ENCODE measurements around the gene KCNH5.

KCNH5 gene

GRCh38 chr14:62939970-62940369, 105.3 kb downstream of the KCNH5 start:
- H3K18ac ChIP-seq (ENCODE audit: low read length): no peak overlapping the region
- WGBS (ENCODE audit: extremely low coverage, insufficient coverage, insufficient read length): no CpG with 5 or more reads among the region's 2 CpGs
- H4K8ac ChIP-seq (ENCODE audit: low read depth, low read length): no peak overlapping the region
- H3K9ac ChIP-seq (ENCODE audit: low read length): no peak overlapping the region
- H2BK120ac ChIP-seq (ENCODE audit: insufficient read depth, low read length, poor library complexity): no peak overlapping the region
- H4K91ac ChIP-seq (ENCODE audit: low read depth, low read length): no peak overlapping the region
- no peak overlapping the region for H2AFZ ChIP-seq (ENCODE audit: insufficient read depth, low read length, poor library complexity)
- no peak overlapping the region for H3K14ac ChIP-seq (ENCODE audit: low read length)
- no peak overlapping the region for H2BK5ac ChIP-seq (ENCODE audit: low read depth, low read length, poor library complexity)
- H2AK5ac ChIP-seq (ENCODE audit: low read length): no peak overlapping the region
- H2BK12ac ChIP-seq (ENCODE audit: low read length): no peak overlapping the region
- H3K79me1 ChIP-seq (ENCODE audit: low read length): no peaks in the 10 kb centered on the region
- no peak overlapping the region for H3K4ac ChIP-seq (ENCODE audit: low read depth, low read length)
- no peak overlapping the region for H3K4me2 ChIP-seq (ENCODE audit: low read length)
- H3K27ac ChIP-seq (ENCODE audit: low read depth, low read length): no peak overlapping the region
- no peaks in the 10 kb centered on the region for H3K9me3 ChIP-seq (ENCODE audit: insufficient read depth, low read depth, low read length)
- no peak overlapping the region for H3K4me3 ChIP-seq (ENCODE audit: low read depth, low read length)
- H4K12ac ChIP-seq (ENCODE audit: low read depth, low read length): no peak overlapping the region
- no peak overlapping the region for H3K23ac ChIP-seq (ENCODE audit: low read length)
- H3K4me1 ChIP-seq (ENCODE audit: control insufficient read depth in 1 of 2, insufficient read depth in 2 of 2, low read length in 2 of 2): no peaks in the 10 kb centered on the region
- no peaks in the 10 kb centered on the region for H3K36me3 ChIP-seq (ENCODE audit: control insufficient read depth in 1 of 2, insufficient read depth in 2 of 2, low read length in 2 of 2)
- DNase-seq: no peak
- no peaks in the 10 kb centered on the region for H3K27me3 ChIP-seq (ENCODE audit: insufficient read depth, low read length)
- H3K79me2 ChIP-seq (ENCODE audit: control insufficient read depth, insufficient read depth, low read length, poor library complexity): no peaks in the 10 kb centered on the region

GRCh38 chr14:62938778-62939177, 106.5 kb downstream of the KCNH5 start:
- H3K18ac ChIP-seq (ENCODE audit: low read length): no peak overlapping the region
- no peak overlapping the region for H2BK120ac ChIP-seq (ENCODE audit: insufficient read depth, low read length, poor library complexity)

DNA sequence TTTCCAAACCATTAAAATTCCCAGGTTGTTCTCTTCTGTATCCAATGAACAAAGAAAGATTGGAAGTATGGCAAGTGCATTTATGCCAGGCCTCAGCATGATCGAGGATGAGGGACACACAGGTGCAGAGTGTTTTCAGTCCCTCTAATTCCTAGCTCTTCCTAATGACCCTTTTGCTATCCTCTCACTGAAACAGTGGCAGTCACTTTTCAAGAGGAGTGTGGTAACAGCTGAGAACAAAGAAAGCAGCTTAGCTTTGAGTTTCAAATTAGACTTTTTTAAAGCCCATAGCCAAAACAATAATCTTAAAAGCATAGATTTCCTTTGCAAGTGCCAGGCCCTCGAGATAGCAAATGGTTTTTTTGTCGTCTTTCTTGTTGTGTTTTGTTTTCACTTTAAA, 110.8 kb downstream of the KCNH5 start:
- no peaks in the 10 kb centered on the region for H3K27me3 ChIP-seq (ENCODE audit: insufficient read depth, low read length)
- DNase-seq: no peak
- no peak overlapping the region for H4K91ac ChIP-seq (ENCODE audit: low read depth, low read length)
- H2BK5ac ChIP-seq (ENCODE audit: low read depth, low read length, poor library complexity): no peak overlapping the region
- no peak overlapping the region for H2BK12ac ChIP-seq (ENCODE audit: low read length)
- H3K9ac ChIP-seq (ENCODE audit: low read length): no peak overlapping the region
- no peak overlapping the region for H2AK5ac ChIP-seq (ENCODE audit: low read length)
- no peak overlapping the region for H4K8ac ChIP-seq (ENCODE audit: low read depth, low read length)
- H4K12ac ChIP-seq (ENCODE audit: low read depth, low read length): no peak overlapping the region
- H3K14ac ChIP-seq (ENCODE audit: low read length): no peak overlapping the region
- H3K27ac ChIP-seq (ENCODE audit: low read depth, low read length): no peak overlapping the region
- H3K4me1 ChIP-seq (ENCODE audit: control insufficient read depth in 1 of 2, insufficient read depth in 2 of 2, low read length in 2 of 2): no peaks in the 10 kb centered on the region
- WGBS (ENCODE audit: extremely low coverage, insufficient coverage, insufficient read length): no CpG with 5 or more reads among the region's 3 CpGs
- H3K79me2 ChIP-seq (ENCODE audit: control insufficient read depth, insufficient read depth, low read length, poor library complexity): no peaks in the 10 kb centered on the region
- H3K79me1 ChIP-seq (ENCODE audit: low read length): no peaks in the 10 kb centered on the region
- H3K4me2 ChIP-seq (ENCODE audit: low read length): no peak overlapping the region
- H3K4ac ChIP-seq (ENCODE audit: low read depth, low read length): no peak overlapping the region
- H2BK120ac ChIP-seq (ENCODE audit: insufficient read depth, low read length, poor library complexity): no peak overlapping the region
- no peak overlapping the region for H3K18ac ChIP-seq (ENCODE audit: low read length)
- no peak overlapping the region for H3K23ac ChIP-seq (ENCODE audit: low read length)
- H3K9me3 ChIP-seq (ENCODE audit: insufficient read depth, low read depth, low read length): no peaks in the 10 kb centered on the region
- no peak overlapping the region for H2AFZ ChIP-seq (ENCODE audit: insufficient read depth, low read length, poor library complexity)
- H3K4me3 ChIP-seq (ENCODE audit: low read depth, low read length): no peak overlapping the region
- H3K36me3 ChIP-seq (ENCODE audit: control insufficient read depth in 1 of 2, insufficient read depth in 2 of 2, low read length in 2 of 2): no peaks in the 10 kb centered on the region

More at GRCh38 chr14:62938778-62939177, 106.5 kb downstream of the KCNH5 start:
- Histone ChIP-seq H2BK12ac (ENCODE audit: low read length) (no peak overlapping the region), H3K79me2 (ENCODE audit: control insufficient read depth, insufficient read depth, low read length, poor library complexity) (no peaks in the 10 kb centered on the region), H3K79me1 (ENCODE audit: low read length) (no peaks in the 10 kb centered on the region), H3K27me3 (ENCODE audit: insufficient read depth, low read length) (no peaks in the 10 kb centered on the region), H3K9me3 (ENCODE audit: insufficient read depth, low read depth, low read length) (no peaks in the 10 kb centered on the region), H3K14ac (ENCODE audit: low read length) (no peak overlapping the region), H3K27ac (ENCODE audit: low read depth, low read length) (no peak overlapping the region), H3K36me3 (ENCODE audit: control insufficient read depth in 1 of 2, insufficient read depth in 2 of 2, low read length in 2 of 2) (no peaks in the 10 kb centered on the region), H3K4me2 (ENCODE audit: low read length) (no peak overlapping the region), H2AFZ (ENCODE audit: insufficient read depth, low read length, poor library complexity) (no peak overlapping the region), H3K4me3 (ENCODE audit: low read depth, low read length) (no peak overlapping the region), H4K12ac (ENCODE audit: low read depth, low read length) (no peak overlapping the region), H3K9ac (ENCODE audit: low read length) (no peak overlapping the region), H4K91ac (ENCODE audit: low read depth, low read length) (no peak overlapping the region), H3K4me1 (ENCODE audit: control insufficient read depth in 1 of 2, insufficient read depth in 2 of 2, low read length in 2 of 2) (no peaks in the 10 kb centered on the region), H2AK5ac (ENCODE audit: low read length) (no peak overlapping the region), H3K23ac (ENCODE audit: low read length) (no peak overlapping the region), H3K4ac (ENCODE audit: low read depth, low read length) (no peak overlapping the region), H2BK5ac (ENCODE audit: low read depth, low read length, poor library complexity) (no peak overlapping the region), H4K8ac (ENCODE audit: low read depth, low read length) (no peak overlapping the region)
- no peak for DNase-seq
- no CpG with 5 or more reads among the region's 4 CpGs for WGBS (ENCODE audit: extremely low coverage, insufficient coverage, insufficient read length)

GRCh38 chr14:62921466-62921865, 123.8 kb downstream of the KCNH5 start:
- H3K27me3 ChIP-seq (ENCODE audit: insufficient read depth, low read length): no peaks in the 10 kb centered on the region
- no peak overlapping the region for H2AK5ac ChIP-seq (ENCODE audit: low read length)
- H3K9ac ChIP-seq (ENCODE audit: low read length): no peak overlapping the region
- no peak overlapping the region for H3K4me2 ChIP-seq (ENCODE audit: low read length)
- H3K4ac ChIP-seq (ENCODE audit: low read depth, low read length): no peak overlapping the region
- no peaks in the 10 kb centered on the region for H3K36me3 ChIP-seq (ENCODE audit: control insufficient read depth in 1 of 2, insufficient read depth in 2 of 2, low read length in 2 of 2)
- no peak overlapping the region for H3K4me3 ChIP-seq (ENCODE audit: low read depth, low read length)
- H2BK120ac ChIP-seq (ENCODE audit: insufficient read depth, low read length, poor library complexity): no peak overlapping the region
- H3K23ac ChIP-seq (ENCODE audit: low read length): no peak overlapping the region
- H3K79me1 ChIP-seq (ENCODE audit: low read length): no peaks in the 10 kb centered on the region
- H4K12ac ChIP-seq (ENCODE audit: low read depth, low read length): no peak overlapping the region
- no peak overlapping the region for H4K91ac ChIP-seq (ENCODE audit: low read depth, low read length)
- H3K18ac ChIP-seq (ENCODE audit: low read length): no peak overlapping the region
- H3K9me3 ChIP-seq (ENCODE audit: insufficient read depth, low read depth, low read length): no peaks in the 10 kb centered on the region
- H4K8ac ChIP-seq (ENCODE audit: low read depth, low read length): no peak overlapping the region
- no peak overlapping the region for H3K14ac ChIP-seq (ENCODE audit: low read length)
- H2AFZ ChIP-seq (ENCODE audit: insufficient read depth, low read length, poor library complexity): no peak overlapping the region
- H2BK5ac ChIP-seq (ENCODE audit: low read depth, low read length, poor library complexity): no peak overlapping the region
- H3K4me1 ChIP-seq (ENCODE audit: control insufficient read depth in 1 of 2, insufficient read depth in 2 of 2, low read length in 2 of 2): no peaks in the 10 kb centered on the region
- DNase-seq: no peak
- WGBS (ENCODE audit: extremely low coverage, insufficient coverage, insufficient read length): no CpG with 5 or more reads among the region's 1 CpG
- H2BK12ac ChIP-seq (ENCODE audit: low read length): no peak overlapping the region
- H3K27ac ChIP-seq (ENCODE audit: low read depth, low read length): no peak overlapping the region
- H3K79me2 ChIP-seq (ENCODE audit: control insufficient read depth, insufficient read depth, low read length, poor library complexity): no peaks in the 10 kb centered on the region
